ENCODE measurements around the gene LRRK1. TPM values are rescaled to one million over a fixed set of nuclear protein-coding genes. Genes with fewer than 3 reads are reported as not detected.

Gene LRRK1
- total RNA-seq, 4 donors from 2014 or later, result 7.1 to 29.3 (median 8.5) TPM

- Histone ChIP-seq H3K27ac (no peak overlapping the region), H3K4me3 (replicated peaks in 1 of 3) (peak overlapping the region in 1 of 3 donors; percentile 34), H3K4me1 (peaks cover 0 to 15% of the 10 kb centered on the region in 2 donors), H3K27me3 (peaks cover 3% of the 10 kb centered on the region), H3K9me3 (no peaks in the 10 kb centered on the region), H3K36me3 (no peaks in the 10 kb centered on the region)
- no peak for DNase-seq
- intact Hi-C loops (cut with DNase I), result no loop called here
- TF ChIP-seq CTCF (IDR thresholded peaks at IDR 0.05) (no peak), POLR2A (IDR thresholded peaks at IDR 0.05) (no peak)
- WGBS, 2 donors, result 18 to 23% methylated on average over 24 to 33 of the region's 80 CpGs
Observed at GRCh38 chr15:100880139-100880896, 38.8 kb upstream of the LRRK1 start.

DNA sequence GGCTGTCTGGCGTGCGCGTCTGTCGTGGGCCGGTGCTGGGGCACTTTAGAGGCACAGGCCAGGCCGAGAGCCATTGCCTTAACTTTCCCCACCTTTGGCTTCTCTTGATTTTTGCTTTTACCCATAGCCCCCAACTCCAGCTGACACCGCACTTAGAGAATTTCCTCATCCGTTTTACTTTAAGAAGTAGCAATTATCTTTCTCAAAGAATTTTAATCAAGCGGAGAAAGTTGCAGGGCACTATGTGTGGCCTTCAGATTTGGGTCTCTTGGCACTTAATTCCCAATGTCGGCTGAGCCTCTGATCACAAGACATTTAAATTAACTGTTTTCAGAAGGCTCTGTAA, 38.3 kb upstream of the LRRK1 start:
- Histone ChIP-seq H3K9me3 (no peaks in the 10 kb centered on the region), H3K4me3 (replicated peaks in 1 of 3) (no peak overlapping the region), H3K36me3 (no peaks in the 10 kb centered on the region), H3K4me1 (peaks cover 0 to 15% of the 10 kb centered on the region in 2 donors), H3K27me3 (peaks cover 3% of the 10 kb centered on the region), H3K27ac (no peak overlapping the region)
- 67 to 82% methylated on average over 10 of the region's 10 CpGs for WGBS, 2 donors
- TF ChIP-seq POLR2A (IDR thresholded peaks at IDR 0.05), result no peak
- TF ChIP-seq CTCF (IDR thresholded peaks at IDR 0.05), result no peak
- DNase-seq, result no peak
- intact Hi-C loops (cut with DNase I), result no loop called here

DNA sequence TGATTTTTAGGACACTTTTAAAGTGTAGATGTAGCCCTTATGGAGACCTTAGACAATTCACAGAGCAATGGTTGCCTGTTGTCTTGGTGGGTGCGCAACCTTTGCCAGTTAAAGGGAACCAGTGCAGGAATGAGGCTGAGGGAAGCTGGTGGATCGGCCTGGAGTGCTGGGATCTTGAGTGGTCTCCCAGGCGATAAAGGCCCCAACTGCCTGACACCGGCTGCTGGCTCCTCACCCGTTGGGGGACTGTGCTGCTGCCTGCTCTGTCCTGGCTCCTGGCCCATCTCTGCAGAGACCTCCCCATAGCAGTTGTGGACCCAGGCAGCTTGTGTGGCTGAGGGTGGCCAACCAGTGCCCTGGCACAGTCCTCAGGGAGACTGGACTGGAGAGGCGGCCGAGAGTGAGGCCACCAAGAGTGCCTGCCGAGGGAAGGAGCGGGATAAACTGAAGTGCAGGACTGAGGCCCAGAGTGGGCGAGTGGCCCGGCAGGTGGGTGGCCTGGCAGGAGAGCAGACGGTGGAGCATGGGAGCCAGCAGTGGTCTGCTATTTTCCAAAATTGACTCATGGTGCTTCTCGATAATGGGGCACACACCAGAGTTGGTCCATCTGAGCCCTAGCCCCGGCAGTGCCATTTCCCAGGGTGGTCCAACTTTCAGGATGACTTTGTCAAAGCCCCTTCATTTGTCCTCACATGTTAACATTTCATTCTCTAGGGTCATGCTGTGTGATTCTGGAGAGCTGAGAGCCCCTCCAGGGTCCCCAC, 37.4 kb upstream of the LRRK1 start:
- intact Hi-C loops (cut with DNase I), result no loop called here
- Histone ChIP-seq H3K4me1 (peaks cover 0 to 15% of the 10 kb centered on the region in 2 donors), H3K27me3 (peaks cover 3% of the 10 kb centered on the region), H3K27ac (no peak overlapping the region), H3K36me3 (no peaks in the 10 kb centered on the region), H3K9me3 (no peaks in the 10 kb centered on the region), H3K4me3 (replicated peaks in 1 of 3) (no peak overlapping the region)
- WGBS, 2 donors, result 91 to 94% methylated on average over 14 of the region's 14 CpGs
- no peak for DNase-seq
- TF ChIP-seq CTCF (IDR thresholded peaks at IDR 0.05), result no peak
- no peak for TF ChIP-seq POLR2A (IDR thresholded peaks at IDR 0.05)

DNA sequence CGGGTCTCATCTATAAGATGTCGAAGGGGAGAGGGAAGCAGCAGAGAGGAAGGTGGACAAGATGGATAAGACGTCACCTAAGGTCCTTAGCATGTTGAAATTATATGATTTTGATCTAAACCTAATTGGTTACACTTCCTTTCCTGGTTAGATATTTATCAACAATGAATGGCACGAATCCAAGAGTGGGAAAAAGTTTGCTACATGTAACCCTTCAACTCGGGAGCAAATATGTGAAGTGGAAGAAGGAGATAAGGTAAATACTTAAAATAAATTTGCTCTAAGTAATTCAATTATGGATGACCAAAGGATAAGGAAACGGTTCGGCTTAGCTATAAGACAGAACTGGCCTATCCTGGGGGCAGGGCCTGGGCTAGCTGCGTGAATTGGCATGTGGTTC, 34.0 kb upstream of the LRRK1 start:
- H3K27ac ChIP-seq, result no peak overlapping the region
- intact Hi-C loops (cut with DNase I), result no loop called here
- no peaks in the 10 kb centered on the region for H3K36me3 ChIP-seq
- H3K4me3 ChIP-seq (replicated peaks in 1 of 3), result no peak overlapping the region
- DNase-seq, result no peak
- H3K9me3 ChIP-seq, result no peaks in the 10 kb centered on the region
- TF ChIP-seq POLR2A (IDR thresholded peaks at IDR 0.05) (no peak), CTCF (IDR thresholded peaks at IDR 0.05) (no peak)
- H3K27me3 ChIP-seq, result peaks cover 1% of the 10 kb centered on the region
- peaks cover 13 to 19% of the 10 kb centered on the region in 2 donors for H3K4me1 ChIP-seq
- WGBS, 2 donors, result 76% methylated on average over 8 of the region's 8 CpGs

DNA sequence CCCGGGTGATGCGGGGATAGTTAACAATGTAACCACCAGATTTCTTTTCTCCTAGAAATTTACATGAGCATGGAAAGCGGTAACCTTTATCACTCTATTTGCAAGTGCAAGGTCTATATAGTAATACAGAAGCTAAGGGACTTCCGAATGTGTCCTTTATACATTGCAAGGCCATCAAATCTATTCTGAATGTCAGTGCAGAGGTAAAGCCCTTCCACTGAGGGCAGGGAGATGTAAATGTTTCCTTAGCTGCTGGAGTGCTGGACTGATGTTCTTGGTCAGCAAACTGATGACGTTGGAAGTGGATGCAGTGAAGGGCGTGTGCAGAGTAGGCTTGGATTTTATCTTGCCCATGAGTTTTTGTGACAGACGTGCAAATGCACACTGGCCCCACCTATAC, 33.3 kb upstream of the LRRK1 start:
- WGBS, 2 donors, result 87% methylated on average over 7 of the region's 7 CpGs
- no peaks in the 10 kb centered on the region for H3K9me3 ChIP-seq
- H3K36me3 ChIP-seq, result no peaks in the 10 kb centered on the region
- no peak overlapping the region for H3K27ac ChIP-seq
- no peak for TF ChIP-seq CTCF (IDR thresholded peaks at IDR 0.05)
- no peak for TF ChIP-seq POLR2A (IDR thresholded peaks at IDR 0.05)
- intact Hi-C loops (cut with DNase I), result no loop called here
- no peaks in the 10 kb centered on the region for H3K27me3 ChIP-seq
- H3K4me1 ChIP-seq, result peaks cover 13 to 15% of the 10 kb centered on the region in 2 donors
- no peak for DNase-seq
- H3K4me3 ChIP-seq (replicated peaks in 1 of 3), result no peak overlapping the region

Data from thyroid gland (tissue), 4 donors.